NCI-H345 treated with DMSO at 0.1 percent for 48 hours (cell line): Measurements from ENCODE around the gene NDUFC2.
"Not testable (repeated sequence)": the region's sequence is repeated elsewhere in the genome, so short reads cannot be mapped to it uniquely, and the experiment has no call there.

Experiments used
- DNase-seq: peaks from one replicate; lab custom pipeline; 2025; ENCODE audit not compliant: unreplicated experiment; lab: John Stamatoyannopoulos, UW

Gene NDUFC2

DNA sequence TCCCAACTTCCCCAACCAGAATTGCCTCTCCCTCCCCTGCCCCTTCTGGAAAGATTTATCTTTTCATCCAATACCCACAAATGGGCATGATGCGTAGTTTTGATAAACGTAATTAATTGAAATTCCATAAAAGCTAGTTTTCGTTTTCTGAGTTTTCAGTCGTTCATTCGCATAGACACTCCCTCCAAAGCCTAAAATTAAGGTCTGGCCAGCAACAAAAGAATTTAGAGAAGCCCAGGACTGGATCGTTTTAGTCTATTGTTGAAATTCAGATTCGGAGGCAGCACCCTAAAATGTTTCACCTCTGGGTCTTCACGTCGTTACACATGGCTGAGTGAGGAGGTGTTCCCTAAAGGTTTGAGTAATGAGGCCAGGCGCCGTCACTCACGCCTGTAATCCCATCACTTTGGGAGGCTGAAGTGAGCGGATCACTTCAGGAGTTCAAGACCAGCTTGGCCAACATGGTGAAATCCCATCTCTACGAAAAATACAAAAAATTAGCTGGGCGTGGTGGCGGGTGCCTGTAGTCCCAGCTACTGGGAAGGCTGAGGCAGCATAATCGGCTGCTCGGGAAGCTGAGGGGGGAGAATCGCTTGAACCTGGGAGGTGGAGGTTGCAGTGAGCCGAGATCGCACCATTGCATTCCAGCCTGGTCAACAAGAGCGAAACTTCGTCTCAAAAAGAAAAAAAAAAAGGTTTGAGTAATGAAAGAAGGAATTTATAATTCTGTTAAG, 589 bp upstream of the NDUFC2 start:
- DNase-seq = no peak

DNA sequence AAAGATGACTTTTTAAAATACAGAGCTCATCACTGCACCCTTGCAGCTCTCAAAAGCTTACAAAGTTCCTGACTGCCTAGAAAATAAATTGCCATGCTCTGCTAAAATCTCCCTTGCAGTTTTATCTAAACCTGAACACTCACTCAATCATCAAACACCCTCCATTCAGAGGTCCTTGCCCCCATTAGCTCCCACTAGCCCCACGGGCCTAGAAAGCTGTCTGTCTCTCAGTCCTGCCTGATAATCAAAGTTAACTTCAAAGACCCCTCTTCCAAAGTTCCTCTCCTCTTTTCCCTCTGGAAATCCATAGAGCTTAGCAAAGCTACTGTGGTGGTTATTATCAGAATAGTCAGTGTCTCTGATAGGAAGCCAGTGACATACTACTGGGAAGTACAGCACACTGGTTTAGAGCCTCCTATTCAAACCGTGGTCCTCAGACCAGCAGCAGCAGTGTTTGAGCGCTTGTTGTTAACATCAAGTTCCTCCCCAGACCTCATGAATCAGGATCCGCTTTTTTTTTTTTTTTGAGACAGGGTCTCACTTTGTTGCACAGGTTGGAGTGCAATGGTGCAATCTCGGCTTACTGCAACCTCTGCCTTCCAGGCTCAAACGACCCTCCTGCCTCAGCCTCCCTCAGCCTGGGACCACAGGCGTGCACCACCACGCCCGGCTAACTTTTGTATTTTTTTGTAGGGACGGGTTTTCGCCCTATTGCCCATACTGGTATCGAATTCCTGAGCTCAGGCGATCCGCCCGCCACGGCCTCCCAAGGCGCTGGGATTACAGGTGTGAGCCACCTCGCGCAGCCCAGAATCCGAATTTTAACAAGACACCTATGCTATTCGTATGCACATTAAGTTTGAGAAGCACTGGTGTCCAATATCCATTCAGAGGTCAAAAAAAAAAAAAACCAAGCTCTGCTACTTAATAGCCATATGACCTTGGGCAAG, 1.2 kb downstream of the NDUFC2 start:
- DNase-seq = no peak

DNA sequence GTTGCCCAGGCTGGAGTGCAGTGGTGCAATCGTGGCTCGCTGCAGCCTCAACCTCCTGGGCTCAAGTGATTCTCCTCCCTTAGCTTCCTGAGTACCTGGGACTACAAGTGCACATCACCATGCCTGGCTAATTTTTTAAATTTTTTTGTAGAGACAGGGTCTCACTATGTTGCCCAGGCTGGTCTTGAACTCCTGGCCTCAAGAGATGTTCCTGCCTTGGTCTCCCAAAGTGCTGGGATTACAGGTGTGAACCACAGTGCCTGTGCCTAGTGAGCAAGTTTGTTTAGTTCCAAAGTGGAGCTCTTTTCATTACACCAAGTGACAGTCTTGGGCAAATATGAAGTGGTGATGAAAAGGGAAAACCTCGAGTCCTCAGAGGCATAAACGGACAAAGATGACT, 2.1 kb downstream of the NDUFC2 start:
- not testable (repeated sequence) for DNase-seq

DNA sequence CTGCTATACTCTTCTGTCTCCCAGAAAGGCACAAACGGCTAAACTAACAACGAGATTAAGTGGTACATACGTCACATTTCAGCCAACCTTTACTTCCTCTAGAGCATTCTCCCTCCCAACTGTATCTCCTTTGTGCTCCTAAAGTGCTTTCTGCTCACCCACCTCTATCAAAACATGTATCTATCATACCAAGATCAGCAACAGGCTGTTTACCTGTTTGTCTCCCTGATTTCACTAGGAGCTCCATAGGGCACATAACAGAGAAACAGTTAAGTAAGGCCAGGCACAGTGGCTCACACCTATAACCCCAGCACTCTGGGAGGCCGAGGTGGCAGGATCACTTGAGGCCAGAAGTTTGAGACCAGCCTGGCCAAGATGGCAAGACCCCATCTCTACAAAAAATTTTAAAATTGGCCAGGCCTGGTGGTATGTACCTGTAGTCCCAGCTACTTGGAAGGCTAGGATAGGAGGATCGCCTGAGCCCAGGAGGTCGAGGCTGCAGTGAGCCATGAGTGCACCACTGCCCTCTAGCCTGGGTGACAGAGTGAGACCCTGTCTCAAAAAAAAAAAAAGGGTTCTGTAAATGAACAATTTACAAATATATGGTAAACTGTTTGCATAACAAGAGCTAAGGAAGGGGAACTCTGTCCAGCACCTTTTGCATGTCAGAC, 2.8 kb downstream of the NDUFC2 start:
- no peak for DNase-seq

DNA sequence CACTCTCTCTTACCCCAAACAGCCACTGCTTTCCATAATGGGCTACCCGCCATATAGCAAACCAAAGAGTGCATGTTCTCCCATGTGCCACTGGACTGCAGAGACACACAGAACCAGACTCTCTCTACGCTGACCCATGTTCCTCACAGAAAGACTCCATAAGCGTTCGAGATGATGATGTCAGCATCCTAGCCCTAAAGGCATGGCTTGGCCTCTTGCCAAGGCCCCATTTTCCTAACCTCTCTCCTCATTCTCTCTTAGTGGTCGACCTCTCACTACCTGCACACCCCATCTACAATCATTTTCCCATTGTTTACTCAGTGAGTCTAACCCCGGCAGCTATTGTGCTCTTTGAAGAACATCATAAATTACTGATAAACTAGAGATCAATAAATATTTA, 4.9 kb downstream of the NDUFC2 start:
- DNase-seq = peak; percentile 21

DNA sequence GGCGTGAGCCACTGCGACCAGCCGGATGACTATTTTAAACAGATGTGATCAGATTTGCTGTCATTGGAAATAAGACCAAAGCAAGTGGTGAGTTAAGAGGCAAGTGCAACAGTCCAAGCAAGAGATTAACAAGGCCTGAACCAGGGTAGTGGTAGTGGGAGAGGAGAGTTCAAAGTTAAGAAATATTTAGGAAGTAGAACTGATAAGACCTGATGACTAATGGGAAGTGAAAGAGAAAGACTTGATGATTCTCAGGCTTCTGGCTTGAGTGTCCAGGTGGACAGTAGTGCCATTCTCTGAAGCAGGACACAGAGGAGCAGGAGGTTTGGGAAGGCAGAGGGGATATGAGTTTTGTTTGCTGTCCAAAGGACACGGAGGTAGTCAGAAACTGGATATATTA, 7.2 kb downstream of the NDUFC2 start:
- no peak for DNase-seq

DNA sequence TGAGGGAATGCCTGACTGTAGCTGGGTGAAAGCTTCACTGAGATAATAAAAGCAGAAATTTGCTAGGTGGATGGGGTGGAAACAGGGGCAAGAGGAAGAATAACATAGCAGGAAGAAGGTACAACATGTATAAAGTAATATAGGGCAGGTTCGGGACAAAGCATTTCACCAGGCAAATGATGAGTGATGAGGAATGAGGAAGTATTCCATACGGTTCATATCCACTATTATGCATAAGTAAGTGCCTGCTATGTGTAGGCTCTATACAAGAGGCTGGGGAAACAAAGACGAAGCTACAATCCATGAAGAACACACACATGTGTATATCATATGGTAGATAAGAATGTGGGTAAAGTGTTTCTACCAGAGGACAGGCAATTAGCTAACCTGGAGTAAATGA, 7.9 kb downstream of the NDUFC2 start:
- no peak for DNase-seq

DNA sequence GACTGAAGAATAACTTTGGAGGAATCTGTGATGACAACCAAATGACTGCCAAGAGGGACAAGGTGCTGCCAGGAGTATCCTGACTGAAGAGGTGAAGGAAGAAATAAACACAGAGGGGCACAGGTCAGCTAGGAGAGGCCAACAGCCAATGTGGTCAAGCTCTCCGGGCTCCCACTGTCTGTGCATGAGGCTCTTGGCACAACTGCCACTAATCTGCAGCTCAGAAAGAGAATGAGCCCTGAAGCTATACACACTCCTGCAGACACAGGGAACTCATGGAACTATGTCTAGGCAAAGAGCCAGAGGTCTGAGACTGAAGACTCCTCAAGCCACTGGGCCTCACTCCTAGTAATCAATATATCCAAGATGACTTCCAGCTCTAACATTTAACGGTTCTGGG, 9.0 kb downstream of the NDUFC2 start:
- no peak for DNase-seq

DNA sequence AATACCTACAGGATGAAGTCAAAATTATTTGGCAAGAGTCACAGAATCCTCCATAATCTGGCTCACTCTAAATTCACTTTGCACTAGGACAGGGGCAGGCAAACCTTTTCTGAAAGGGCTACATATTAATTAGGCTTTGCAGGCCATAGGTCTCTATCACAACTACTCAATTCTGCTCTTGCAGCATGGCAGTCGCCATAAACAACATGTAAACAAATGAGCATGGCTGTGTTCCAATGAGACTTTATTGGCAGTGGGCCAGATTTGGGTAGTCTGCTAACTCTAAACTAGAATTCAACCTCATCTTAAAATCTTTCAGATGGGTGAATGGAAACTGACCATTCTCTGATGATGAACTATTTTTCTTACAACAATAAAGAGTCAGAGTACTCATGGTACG, 10.2 kb downstream of the NDUFC2 start:
- peak; percentile 34 for DNase-seq

DNA sequence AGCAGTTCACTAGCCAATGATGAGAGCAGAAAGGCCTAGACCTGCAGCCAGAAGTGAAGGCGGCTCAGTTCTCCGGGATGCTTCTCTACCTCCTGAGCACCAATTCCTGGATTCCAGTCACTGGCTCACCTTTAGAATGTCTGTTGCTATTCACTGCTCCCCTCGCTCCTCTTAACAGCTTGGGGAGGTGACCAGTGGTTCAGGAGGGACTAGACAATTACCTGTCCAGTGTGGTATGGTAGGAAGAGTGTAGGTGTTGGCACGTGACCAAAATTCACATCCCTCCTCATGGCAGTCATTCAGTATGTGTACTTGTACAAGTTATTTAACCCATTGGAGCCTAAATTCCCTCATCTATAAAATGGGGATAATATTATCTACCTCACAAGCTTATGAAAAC, 12.0 kb downstream of the NDUFC2 start:
- DNase-seq = no peak

DNA sequence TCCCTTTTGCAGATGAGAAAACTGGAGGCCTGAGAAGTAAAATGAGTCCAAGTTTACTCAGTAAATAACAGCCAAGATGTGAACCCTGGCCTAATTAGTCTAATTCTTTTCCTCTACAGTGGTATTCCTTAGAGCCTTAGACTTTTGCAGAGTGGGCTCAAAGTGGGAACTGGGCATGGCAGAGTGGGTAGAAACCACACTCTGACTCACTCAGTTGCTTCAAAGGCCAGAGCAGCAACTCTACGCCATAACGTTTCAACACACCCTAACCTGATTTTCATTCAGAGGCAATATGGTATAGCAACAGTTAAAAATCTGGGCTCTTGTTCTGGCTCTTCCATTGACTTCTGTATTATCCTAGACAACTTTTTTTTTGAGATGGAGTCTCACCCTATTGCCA, 13.2 kb downstream of the NDUFC2 start:
- DNase-seq = no peak

DNA sequence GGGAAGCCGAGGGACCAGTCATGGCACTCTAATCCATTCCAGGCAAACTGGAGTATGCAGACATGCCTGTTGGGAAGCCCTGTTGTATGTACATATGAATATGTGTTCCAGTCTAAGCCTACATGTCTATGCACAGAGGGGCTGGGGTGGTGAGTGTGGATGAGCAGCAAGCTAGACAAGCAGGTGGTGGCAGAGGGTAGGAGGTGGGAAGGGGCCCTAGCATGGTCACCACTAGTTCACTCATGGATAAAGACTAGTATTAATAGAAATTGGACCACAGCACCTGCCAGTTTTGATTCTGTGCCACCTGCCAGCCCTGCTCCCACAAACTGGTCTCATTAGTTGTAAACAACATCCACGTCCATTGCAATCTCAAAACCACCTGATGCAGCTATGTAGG, 14.5 kb downstream of the NDUFC2 start:
- no peak for DNase-seq

DNA sequence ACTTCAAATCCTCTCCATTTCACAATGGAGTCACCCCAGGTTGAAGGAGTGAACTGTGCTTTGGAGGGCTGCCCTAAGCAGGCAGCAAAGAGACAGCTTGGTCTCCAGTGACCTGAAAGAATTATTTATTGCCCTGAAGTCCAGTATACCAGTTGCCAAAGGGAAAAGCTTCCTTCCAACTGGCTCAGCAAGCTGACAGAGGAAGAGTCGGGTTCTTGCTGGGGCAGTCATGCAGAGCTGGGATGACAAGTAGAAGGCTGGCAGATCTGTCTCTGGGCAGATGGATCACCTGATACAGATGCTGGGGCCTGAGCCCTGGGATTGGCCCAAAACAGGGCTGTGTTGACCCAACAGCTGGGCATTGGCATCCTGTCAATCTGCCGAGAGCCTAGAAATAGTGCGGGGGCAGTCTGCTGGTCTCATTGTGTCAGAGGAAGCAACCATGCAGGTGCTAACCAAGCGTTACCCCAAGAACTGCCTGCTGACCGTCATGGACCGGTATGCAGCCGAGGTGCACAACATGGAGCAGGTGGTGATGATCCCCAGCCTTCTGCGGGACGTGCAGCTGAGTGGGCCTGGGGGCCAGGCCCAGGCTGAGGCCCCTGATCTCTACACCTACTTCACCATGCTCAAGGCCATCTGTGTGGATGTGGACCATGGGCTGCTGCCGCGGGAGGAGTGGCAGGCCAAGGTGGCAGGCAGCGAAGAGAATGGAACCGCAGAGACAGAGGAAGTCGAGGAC, 16.1 kb downstream of the NDUFC2 start, which contains the start of gene THRSP:
Gene THRSP, plus strand, starts transcription at position 422 of the 742 bp plus-strand sequence. Its CDS starts 21 bp downstream, at position 443.
- no peak for DNase-seq

DNA sequence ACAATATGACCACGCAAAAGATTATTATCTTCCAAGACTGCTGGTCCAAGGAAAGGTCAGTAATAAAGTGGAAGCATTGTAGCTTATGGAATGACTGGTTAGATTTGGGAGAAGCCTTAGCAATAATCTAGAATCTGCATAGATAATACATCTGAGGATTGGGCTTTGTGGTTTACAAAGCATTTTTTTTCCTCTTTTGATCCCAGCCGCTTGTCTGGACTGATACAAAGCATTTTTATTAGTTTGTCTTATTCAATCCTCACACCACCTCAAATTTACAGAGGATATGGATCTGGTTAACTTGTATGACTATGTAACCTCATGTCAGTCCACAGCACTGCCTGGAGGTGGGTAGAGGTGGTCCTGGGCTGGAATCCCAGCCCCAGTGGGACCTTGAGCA, 17.0 kb downstream of the NDUFC2 start:
- no peak for DNase-seq

DNA sequence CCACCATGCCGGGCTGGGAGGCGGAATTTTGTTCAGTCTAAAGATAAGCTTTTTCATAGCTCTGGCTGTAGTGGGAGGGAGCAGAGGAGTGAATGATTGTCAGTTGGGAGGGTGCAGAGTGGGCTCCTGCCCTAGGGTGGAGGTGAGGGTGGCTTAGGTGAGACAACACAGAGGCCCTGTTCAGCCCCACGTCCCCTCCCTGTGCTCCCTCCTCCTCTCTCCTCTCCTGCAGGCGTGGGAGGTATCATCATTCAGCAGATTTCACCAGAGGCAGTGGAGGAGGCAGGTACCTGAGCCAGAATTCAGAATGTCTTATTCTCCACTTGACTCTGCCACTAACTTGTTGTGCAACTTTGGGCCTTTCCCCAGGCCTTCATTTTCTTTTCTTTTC, 17.7 kb downstream of the NDUFC2 start:
- no peak for DNase-seq

DNA sequence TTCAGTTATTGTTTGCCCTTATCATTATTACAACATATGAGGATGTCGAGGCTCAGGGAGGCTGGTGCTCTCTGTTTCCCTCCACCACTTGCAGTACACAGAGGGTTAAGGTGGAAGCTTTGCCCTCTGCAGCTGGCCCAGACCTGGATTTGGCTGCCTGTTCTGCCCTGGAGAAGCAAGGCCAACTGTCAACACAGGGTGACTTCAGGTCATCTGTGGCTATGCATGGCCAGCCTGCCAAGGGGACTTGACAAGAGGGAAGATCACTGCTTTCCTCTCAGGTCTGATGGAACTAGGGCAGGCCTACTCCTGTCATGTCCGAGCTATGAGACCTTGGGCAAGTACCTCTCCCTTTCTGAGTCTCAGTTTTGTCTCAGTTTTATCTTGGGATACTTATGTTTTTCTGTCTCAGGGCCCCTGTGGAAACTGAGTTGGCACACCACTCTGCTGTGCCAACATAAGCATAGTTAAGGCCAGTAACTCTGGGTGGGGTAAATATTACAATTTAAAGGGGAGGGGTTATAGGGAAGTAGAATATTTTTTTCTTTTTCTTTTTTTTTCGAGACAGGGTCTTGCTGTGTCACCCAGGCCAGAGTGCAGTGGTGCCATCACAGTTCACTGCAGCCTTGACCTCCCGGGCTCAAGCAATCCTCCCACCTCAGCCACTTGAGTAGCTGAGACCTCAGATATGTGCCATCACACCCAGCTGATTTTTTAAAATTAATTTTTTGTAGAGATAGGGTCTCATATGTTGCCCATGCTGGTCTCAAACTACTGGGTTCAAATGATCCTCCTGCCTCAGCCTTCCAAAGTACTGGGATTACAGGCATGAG, 18.4 kb downstream of the NDUFC2 start:
- DNase-seq = no peak

DNA sequence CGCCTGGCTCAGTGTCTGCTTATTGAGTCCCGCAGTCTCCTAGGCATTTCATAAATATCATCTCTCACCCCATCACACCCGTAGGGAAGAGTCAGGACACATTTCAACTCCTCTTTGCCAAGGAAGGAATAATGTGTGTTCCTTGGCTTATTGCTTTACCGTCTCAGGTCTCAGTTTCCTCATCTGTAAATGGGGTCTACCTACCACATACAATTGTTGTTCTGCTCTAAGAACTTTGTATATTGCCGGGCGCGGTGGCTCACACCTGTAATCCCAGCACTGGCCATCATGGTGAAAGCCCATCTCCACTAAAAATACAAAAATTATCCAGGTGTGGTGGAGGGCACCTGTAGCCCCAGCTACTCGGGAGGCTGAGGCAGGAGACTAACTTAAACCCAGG, 19.1 kb downstream of the NDUFC2 start:
- no peak for DNase-seq

DNA sequence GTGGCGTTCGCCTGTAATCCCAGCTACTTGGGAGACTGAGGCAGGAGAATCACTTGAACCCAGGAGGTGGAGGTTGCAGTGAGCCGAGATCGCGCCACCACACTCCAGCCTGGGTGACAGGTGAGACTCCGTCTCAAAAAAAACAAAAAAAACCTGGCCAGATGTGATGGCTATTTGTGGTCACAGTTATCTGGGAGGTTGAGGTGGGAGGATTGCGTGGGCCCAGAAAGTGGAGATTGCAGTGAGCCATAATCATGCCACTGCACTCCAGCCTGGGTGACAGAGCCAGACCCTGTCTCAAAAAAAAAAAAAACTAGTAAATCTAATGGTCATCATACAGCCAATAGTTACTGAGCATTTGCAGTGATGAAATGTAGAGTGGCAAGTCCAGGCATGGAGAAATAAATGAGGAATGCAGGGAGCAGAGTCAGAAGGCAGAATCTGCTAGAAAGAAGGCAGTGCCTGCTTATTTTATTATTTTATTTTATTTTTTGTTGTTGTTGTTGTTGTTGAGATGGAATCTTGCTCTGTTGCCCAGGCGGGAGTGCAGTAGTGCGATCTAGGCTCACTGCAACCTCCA, 19.8 kb downstream of the NDUFC2 start:
- not testable (repeated sequence) for DNase-seq

DNA sequence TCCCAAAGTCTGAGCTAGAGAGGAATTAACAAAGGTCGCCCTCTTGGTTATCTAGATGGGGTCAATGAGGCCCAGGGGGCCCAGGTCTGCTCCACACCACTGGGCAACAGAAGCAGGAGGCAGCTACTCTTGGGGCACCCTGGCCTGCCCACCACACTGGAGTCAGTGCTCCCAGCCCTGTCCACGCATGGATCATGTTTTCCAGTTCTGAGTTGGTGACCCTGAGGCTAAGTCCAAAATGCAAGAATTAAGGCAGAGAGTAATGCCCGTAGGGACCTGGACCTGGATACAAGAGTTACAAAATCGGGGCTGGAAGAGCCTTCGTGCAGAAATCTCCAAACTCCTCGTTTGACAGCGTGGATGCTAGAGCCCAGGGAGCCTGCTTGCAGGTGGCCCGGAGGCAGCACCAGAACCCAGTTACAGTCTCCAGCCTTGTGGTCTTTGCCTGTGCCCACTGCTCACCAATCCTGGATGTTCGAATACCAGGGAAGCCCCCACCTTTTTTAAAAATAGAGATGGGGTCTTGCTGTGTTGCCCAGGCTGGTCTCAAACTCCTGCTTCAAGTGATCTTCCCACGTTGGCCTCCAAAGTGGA, 22.1 kb downstream of the NDUFC2 start:
- DNase-seq = no peak
